ENCODE results near the gene ZNF207.

DNA sequence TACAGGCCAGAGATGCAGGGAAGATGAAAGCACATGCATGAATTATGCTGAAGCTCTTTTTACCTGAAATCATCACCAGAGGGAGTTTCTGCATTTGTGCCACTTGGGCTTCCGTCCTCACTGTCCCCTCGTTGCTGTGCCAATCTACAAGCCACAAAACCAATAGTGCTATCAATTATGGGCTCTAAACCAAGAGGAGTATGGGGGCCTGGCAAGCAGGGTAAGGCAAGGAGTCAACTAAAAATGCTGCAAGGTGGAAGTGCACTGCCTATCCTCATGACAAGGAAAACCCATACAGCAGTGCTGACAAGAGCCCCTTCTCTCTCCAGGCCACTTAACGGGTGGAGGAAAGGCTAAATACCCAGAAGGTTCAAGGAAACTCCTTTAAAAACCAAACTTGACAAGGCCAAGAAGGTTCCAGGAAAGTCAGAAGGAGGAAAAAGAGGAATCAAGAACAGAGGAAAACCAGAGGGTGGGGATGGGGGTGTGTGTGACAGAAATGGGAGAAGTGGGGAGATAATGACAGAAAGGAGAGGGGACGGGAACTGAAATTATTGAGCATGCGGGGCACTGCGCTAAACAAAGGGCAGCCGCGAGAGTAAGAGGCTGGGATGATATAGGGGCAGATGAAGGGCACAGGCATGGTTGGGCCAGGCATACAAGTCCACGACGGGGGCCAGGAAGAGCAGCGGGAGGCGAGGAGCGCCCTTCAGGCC, 8.7 kb upstream of the ZNF207 start:
- TF ChIP-seq, protein P1, sequence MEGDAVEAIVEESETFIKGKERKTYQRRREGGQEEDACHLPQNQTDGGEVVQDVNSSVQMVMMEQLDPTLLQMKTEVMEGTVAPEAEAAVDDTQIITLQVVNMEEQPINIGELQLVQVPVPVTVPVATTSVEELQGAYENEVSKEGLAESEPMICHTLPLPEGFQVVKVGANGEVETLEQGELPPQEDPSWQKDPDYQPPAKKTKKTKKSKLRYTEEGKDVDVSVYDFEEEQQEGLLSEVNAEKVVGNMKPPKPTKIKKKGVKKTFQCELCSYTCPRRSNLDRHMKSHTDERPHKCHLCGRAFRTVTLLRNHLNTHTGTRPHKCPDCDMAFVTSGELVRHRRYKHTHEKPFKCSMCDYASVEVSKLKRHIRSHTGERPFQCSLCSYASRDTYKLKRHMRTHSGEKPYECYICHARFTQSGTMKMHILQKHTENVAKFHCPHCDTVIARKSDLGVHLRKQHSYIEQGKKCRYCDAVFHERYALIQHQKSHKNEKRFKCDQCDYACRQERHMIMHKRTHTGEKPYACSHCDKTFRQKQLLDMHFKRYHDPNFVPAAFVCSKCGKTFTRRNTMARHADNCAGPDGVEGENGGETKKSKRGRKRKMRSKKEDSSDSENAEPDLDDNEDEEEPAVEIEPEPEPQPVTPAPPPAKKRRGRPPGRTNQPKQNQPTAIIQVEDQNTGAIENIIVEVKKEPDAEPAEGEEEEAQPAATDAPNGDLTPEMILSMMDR (IDR thresholded peaks at IDR 0.05 in 2 of 3, conservative IDR thresholded peaks at IDR 0.05 in 1 of 3; ENCODE audit: insufficient read depth in 2 of 3, low read depth in 1 of 3, low read length in 3 of 3), result peak; percentile 12 to 33 (median 22); a peak in 2 of 6 replicates
- TF ChIP-seq ZNF24 (IDR thresholded peaks at IDR 0.05), result no peak
- no peak for TF ChIP-seq BRD9 (IDR thresholded peaks at IDR 0.05; ENCODE audit: low read depth, partially characterized antibody)
- TF ChIP-seq CBFB (CRISPR knock-in tag; IDR thresholded peaks at IDR 0.05), result no peak
- TF ChIP-seq POLR2AphosphoS5 (IDR thresholded peaks at IDR 0.05; ENCODE audit: control insufficient read depth, insufficient read depth, low read depth, low read length), result no peak
- TF ChIP-seq POLR2A (conservative IDR thresholded peaks at IDR 0.05), result no peak
- TF ChIP-seq EZH2 (IDR thresholded peaks at IDR 0.05; ENCODE audit: borderline replicate concordance, low read depth, low read length), result no peak
- no peak for TF ChIP-seq PHB2 (IDR thresholded peaks at IDR 0.05; ENCODE audit: low read depth)
- TF ChIP-seq EHMT2 (IDR thresholded peaks at IDR 0.05), result no peak
